Measurements from ENCODE around the gene HIPK4.

Gene HIPK4

DNA sequence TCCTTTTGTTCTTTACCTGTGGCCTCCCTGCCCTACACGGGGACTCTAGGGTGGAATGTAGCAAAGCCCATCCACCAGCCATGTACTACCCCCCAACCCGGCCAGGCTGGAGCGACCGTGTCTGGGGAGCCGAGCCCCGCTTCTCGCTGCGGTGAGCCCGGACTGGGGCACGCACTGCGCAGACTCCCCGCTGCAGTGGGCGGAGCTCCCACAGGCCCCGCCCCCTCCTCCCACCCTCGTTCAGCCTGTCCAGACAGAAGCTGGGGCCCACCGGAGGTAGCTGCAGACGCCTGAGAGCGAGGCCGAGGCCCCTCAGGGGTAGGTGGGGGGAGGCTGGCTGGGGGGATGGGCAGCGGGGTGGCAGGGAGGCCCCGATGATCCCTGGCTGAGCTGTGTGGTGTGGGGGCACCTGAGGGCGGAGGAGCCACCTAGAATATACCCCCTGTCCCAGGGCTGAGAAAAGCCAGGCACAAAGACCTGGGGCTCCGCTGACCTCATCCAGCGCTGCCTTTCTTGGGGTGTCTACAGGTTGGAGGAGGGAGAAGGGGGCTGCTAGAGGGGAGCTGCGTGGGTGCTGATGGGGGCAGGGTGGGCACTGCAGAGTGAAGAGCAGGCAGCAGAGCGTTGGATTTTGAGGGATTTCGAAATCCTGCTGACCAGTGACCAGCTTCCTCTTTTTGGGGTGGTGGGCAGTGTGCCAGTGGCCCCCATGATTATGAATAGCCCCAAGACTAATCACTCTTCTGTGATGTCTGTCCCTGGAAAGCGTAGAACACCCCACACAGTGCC, 24.2 kb downstream of the HIPK4 start:
- DNase-seq = no peak

DNA sequence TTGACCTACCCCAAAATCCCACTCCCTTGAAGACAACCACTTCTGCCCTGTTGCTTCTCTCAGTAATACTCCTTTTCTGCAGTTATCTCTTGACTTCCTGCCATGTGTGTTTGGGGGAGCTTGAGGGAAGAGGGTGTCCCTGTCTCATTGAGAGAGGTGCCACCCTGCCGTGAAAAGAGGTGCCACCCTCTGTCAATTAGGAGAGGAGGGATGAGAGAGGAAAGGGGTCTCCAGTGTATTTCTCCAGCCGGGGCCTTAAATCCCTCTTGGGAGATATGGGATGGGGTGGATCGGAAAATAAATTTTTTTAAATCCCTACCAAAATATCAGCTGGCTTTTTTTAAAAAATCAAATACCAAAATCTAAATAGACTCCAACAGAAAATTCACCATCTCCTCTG, 25.0 kb downstream of the HIPK4 start:
- DNase-seq = no peak

DNA sequence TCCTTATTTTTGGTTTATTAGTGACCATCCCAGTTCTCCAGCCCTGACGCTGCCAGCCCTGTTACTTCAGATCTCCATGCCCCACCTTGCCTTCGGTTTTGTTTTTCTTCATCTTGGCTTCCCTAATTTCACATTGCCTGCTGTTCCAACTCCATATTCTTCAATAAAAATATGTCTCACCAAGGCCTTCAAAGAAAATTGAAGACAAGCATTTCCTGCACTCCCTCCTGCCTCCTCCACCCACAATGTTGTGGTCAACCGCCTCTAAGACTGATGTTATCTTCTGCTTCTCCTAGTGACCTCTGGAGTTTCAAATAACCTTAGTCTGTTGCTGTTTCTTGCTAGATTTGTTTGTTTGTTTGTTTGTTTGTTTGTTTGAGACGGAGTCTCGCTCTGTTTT, 26.9 kb downstream of the HIPK4 start:
- DNase-seq = no peak

DNA sequence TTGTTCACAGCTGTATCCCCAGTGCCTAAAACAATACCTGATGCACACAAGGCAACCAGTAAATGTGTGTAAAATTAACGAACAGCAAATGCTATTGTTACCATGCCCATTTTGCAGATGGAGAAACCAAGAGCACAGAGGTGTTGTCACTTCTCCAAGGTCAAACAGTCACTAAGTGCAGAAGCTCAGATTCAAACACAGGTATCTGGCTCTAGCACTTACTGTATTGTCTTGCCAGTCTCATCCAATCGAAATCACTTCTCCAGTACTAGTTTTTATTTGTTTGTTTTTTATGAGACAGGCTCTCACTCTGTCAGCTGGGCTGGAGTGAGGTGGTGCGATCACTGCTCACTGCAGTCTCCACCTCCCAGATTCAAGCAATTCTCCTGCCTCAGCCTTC, 27.8 kb downstream of the HIPK4 start:
- no peak for DNase-seq

DNA sequence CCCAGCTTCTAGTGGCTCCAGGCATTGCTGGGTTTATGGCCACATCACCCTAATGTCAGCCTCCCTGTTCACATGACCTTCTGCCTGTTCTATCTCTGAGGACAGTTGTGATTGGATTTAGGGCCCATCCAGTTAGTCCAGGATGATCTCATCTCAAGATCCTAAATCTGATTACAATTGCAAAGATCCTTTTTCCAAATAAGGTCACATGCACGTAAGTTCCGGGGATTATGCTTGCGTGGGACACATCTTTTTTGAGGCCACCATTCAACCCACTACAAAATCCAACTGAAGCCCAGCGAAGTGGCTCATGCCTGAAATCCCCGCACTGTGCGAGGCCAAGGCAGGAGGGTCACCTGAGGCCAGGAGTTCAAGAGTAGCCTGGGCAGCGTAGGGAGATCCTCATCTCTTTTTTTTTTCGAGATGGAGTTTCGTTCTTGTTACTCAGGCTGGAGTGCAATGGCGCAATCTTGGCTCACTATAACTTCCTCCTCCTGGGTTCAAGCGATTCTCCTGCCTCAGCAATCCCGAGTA, 29.2 kb downstream of the HIPK4 start:
- DNase-seq = no peak

DNA sequence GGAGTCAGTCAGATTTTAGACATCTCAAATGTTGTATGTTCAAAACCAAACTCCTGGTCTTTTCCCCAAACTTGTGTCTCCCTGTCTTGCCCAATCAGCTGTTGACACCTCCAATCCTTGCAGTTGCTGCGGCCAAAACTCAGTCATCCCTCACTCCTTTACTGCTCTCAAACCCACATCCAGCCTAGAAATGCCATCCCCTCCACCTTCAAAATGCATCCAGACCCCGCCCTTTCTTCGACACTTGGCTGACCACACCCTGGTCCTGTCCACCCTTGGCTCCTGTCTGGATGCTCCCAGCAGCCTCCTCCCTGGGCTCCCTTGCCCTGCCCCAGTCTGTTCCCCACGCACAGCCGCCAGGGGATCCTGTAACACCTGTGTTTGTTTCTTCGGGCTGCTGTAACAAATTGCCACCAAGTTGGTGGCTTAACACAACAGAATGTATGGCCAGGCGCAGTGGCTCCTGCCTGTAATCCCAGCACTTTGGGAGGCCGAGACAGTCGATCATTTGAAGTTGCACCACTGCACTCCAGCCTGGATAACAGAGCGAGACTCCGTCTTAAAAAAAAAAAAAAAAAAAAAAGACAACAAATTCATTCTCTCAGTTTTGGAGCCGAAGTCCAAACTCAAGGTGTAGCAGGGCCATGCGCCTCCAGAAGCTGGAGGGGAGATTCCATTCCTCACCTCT, 29.8 kb downstream of the HIPK4 start:
- no peak for DNase-seq

DNA sequence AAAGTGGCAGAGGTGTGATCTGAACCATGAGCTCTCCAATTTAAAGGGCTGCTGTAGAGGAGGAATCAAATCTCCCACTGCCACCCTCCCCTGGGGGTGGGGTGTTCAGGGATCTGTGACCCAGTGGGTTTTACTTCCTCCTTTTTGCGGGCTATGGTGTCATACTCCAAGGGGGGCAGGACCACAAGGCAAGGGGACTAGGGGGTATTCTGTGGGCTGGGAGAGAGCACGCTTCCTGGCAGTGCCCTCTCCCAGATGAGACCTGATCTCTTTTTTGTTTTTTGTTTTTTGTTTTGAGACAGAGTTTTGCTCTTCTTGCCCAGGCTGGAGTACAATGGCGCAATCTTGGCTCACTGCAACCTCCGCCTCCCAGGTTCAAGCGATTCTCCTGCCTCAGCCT, 31.2 kb downstream of the HIPK4 start:
- DNase-seq = no peak

DNA sequence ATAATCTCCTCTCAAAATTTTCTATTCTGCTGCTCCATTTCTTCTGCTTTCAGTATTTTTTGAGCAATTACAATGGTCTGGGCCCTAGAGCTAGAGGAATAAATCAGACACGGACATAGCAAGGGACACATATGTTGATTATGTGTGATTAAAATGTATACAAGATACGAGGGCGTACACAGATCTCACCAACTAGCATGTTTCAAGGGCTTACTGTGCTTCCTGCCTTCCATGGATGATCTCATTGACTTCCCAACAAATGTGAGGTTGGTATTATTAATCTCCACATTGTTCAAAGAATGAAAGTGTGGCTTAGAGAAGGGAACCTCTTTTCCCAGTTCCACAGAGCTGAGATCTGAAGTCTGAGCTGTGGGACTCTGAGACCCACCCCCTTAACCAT, 32.3 kb downstream of the HIPK4 start:
- DNase-seq = no peak

DNA sequence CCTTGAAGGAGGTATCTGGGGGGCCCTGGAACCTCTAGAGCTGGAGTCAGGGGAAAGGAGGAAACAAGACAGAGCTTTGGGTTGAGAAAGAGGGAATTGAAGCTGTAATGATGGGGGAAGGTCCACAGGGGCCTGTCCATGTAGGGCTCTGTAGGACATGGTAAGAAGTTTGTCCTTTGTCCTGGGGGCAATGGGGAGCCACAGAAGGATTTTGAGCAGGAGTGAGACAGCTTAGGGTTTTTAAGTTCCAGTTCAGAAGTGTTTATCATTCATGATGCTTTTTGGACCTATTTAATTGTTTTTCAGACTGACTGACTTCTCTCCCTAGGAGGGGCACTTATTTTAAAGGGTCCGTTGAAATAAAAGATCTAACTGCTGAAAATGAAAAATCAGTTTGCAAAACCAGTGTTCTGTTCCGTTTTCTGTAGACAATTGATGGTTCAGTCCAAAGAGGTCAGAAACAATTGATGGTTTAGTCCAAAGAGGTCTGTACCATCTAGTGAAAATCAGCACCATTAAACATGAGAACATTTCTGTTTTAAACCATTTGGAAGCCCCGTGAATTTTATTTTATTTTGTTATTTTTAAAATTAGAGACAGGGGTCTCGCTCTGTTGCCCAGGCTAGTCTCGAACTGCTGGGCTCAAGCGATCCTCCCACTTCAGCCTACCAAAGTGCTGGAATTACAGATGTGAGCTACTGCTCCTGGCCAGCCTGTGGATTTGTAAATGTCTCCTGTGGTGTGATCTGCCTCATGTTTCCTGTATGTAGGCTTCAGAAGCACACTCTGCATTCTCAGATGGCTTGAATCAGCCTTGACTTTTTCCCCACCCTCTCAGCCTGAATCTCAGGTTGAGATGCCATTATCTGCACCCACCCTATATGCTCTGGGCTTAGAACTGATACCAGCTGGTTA, 33.0 kb downstream of the HIPK4 start:
- DNase-seq = no peak

DNA sequence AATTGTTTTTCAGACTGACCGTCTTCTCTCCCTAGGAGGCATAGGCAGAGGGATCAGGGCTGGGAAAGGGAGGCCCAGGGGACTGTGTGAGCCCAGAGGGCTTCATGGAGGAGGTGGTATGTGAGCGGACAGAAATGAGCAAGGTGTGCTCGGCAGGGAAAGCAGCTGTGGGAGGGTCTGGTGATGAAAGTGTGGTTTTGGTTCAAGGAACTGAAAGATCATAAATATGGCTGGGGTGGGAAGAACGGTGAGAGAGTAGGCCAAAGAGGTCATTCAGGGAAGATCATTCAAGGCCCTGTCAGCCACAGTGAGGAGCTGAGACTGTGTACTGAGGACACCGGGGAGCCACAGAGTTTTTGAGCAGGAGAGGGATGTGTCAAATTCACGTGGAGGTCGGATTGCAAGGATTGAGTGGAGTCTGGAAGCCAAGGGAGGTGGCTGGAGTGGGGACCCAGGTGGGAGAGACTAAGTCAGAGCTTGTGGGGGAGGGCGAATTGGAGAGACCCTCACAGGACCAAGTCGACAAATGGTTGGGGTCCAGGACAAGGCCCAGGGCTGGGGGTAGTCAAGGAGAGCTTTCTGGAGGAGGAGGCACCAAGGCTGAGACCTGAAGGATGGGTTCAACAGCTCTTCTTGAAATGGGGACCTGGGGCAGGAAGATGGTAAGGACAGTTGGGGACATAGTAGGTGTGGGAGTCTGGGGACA, 33.9 kb downstream of the HIPK4 start:
- no peak for DNase-seq

DNA sequence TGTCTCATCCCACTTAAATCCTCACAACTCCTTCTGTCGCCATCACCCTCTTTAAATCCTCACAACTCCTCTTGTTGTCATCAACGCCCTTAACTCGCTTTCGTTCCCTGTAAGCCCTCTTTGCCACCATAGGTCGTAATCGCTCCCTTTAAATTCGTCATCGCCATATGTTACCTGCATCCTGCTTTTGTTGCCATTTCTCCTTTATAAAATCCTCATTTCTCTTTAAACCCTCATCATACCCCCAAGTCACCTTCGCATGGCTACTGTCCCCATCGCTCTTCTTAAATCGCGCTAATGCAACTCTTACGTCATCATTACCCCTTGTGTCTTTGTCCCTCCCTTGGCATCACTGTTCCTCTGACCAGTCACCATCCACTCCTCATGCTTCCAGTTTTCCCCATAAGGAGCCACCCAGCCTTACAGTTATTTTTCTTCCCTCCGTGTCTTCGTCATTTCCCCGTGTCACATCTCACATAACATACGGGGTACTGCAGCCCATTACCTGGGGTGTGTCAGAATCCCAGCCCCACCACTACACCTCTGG, 40.9 kb downstream of the HIPK4 start:
- DNase-seq = no peak

DNA sequence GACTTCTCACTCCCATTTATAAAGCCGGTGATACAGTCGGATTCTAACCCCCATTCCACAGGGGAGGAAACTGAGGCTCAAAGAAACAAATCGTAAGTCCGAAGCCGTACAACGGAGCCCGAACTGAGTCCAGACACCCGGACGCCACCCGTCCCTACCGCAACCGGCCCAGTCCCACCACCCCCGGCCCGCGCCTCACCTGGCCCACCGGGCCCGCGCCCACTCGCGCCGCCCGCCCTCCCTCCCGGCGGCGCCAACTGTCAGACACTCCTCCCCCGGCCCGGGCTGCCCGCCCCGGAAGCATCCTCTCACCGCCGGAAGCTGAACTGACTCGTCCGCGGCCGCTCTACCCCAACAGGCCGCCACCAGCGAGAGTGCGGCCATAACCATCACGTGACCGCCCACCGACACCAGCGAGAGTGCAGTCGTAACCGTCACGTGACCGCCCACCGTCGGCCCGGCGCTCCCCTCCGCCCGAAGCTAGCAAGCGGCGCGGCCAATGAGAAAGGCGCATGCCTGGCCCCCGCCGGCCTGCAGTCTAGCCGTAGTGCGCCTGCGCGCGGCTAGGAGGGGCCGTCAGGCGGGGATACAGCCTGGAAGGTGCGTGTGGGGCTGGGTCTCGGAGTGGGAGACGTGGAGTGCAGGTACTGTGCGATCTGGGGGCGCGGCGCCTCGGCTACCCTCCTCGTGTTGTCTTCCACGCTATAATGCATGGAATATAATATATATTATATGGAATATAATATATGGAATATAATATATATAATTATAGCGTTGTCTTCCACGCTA, 41.7 kb downstream of the HIPK4 start, which contains the start of the genes C19orf47 and PLD3:
TSS of gene C19orf47 (minus strand) at position 273 of the 789 bp plus-strand sequence. CDS start 6,540 bp downstream, outside the sequence.
TSS of gene PLD3 (plus strand) at position 571 of the 789 bp plus-strand sequence. CDS start 17,789 bp downstream, outside the sequence.
- DNase-seq = peak; percentile 99

DNA sequence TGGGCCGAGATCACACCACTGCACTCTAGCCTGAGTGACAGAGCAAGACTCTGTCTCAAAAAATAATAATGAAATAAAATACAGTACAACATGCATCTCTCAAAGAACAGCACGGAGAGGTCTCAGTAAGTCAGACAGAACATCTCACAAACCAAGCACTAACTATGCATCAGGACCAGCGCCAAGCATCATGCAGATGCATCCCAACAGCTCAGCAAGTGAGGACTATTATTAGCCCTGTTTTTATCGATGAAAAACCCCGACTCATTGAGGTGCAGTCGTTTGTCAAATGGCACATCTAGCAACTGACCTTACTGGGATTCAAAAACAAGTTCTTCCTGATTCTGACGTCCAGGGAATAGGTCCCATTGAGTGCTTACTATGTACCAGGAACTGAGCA, 45.6 kb downstream of the HIPK4 start:
- DNase-seq = no peak

DNA sequence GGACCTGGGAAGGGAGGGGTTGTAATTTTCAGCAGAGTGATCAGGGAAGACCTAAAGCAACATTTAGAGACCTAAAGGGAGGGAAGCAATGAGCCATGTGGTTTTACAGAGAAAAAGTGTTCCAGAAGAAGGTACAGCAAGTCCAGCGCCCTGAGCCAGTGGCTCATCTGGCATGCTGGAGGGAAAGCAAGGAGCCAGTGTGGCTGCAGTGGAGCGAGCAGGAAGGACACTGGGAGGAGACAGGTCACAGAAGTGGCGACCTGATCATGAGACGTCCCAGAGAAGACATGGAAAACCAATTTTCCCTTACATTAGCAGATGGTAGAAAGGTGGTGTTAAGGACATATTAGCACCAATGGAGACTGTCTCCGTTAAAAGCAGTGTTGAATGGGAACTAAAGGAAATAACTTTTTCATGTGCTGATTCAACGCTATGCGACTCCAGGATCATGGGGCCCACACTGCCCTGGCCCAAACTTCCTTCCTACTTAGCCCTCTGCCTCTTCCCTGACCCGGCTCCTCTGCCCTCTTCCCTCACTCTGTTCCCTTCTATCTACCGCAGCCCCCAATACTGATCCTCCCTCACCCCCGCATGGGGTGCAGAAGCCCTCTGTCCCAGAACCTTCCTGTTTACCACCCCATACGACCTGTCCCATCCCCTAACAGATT, 47.2 kb downstream of the HIPK4 start:
- DNase-seq = no peak

DNA sequence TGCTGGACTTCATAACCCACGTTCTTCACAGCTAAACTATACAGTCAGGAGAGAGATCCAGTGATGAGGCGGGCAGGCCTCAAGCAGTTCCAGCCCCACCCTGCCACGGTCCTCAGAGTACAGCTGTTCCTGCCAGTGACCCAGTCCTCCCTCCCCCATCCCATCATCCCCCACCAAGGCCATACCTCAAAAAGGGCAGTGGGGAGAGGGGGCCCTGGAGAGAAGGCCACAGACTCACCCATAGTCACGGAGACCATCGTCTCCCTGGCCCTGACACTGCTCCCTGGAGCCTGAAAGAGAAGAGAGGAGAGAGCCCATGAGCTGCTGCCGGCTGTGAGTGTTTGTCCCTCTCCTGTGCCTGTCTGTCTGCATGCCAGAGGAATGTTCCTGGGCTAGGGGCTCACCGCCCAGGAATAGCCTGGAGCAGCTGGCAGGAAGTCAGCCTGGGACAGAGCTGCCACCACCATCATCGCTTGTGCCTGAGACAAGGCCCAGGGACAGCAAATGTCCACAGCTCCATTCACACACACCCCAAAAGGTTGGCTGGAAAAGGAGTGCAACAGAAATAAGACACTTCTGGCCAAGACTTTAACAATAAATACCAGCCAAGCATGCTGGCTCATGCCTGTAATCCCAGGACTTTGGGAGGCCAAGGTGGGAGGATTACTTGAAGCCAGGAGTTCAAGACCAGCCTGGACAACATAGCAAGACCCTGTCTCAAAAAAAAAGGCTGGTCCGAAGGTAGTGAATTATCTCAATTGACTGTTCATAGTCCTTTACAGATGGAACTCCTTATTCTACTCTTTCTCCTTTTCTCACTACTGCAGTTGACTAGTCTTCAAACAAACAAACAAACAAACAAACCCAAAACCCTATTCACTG, 48.1 kb downstream of the HIPK4 start:
- DNase-seq = no peak

DNA sequence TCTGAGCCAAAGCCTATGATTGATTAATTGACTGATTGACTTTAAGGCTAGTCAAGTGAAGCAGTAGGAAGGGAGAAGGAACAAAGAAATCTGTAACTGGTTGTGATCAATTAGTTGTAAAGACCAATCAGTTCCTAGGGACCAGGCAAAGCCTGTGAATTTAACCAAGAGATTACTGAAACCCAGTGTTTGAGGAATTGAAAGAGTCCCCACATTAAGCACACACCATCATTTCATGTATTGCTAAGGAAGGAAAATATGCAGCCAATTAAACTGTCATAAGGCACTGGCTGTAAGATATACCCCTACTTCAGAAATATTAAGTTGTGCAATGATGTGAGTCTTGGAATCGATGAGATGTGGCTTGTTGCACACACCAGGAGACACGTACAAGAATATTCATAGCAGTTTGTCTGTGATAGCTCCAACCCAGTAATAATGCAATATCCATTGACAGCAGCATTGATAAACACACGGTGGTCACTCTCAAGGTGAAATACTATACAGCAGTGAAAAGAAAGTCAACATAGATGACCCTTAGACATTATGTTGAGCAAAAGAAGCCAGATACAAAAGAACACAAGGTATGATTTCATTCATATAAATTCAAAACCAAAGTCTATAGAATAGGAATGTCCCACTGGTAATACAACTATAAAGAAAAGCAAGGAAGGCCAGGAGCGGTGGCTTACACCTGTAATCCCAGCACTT, 50.8 kb downstream of the HIPK4 start:
- no peak for DNase-seq

DNA sequence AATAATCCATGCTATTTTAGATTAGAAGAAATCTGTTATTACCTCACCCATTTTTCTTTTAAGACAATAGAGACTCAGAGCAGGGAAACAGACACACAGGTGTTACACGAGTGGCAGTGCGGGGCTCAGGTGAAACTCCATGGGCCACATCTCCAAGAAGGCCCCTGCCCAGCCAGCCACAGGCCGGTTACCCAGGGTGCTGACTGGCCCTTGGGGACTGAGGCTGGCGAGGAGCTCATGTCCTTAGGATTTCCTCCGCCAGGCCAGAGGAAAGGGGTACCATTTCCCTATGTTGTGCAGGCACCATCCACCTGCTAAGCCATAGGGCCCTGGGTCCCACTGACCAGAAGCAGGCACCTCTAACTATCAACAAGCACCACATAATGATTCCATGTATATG, 52.4 kb downstream of the HIPK4 start:
- no peak for DNase-seq

DNA sequence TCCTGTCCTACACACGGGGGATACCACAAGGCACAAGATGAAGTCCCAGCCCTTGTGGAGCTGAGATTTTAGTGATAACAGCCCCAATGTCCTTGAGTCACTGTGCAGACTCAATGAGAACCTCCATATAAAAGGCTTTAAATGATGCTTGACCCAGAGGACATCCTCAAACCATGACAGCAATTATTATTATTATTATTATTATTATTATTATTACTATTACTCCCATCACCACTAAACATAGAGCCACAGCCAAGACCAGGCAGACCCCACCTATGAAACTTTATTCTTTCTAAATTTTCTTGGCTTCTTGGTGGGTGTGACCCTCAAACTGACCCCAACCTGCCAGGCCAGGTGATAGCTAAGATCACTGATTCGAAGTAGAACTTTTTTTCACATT, 52.9 kb downstream of the HIPK4 start:
- no peak for DNase-seq

DNA sequence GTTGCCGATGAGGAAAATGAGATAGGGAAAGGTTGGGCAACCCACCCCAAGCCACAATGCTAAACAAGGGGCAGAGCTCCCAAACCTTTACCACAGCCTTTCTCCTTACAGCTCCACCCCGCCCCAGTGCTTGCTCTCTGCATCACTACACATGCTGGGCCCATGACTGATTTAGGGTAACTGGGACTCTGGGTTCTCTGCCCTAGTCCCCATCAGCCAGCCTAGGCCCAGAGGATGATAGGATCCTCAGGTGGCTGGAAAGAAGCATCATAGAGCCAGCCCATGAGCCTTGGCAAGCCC, 53.4 kb downstream of the HIPK4 start:
- no peak for DNase-seq
